ENCODE results near the gene GOLGA8T.
"Not testable (repeated sequence)": the region's sequence is repeated elsewhere in the genome, so short reads cannot be mapped to it uniquely, and the experiment has no call there.

DNA sequence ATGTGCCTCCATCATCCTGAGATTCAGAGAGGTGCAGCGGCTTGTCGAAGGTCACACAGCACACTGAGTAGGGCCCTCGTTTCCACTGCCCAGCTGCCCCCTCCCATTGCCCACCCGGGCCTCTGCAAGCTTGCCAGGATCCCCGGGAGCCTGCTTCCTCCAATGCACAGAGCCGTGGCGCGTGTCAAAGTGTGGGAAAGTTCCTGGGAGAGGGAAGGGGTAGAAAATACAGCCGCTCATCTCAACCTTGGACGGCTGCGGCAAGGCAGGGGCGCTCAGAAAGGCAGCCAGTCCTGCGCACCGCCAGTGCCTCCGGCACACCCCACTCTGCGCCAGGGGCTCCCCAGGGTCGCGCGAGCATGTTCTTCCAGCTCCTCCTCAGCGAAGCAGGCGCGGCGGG is 56.3 kb downstream of the GOLGA8T start:
- TF ChIP-seq FOXM1 (IDR thresholded peaks at IDR 0.05; ENCODE audit: borderline replicate concordance); CTBP1 (IDR thresholded peaks at IDR 0.05; ENCODE audit: borderline replicate concordance); SUZ12 (IDR thresholded peaks at IDR 0.05); FOXK2 (IDR thresholded peaks at IDR 0.05); ELF4 (IDR thresholded peaks at IDR 0.05); SP1 (IDR thresholded peaks at IDR 0.05); LEF1 (IDR thresholded peaks at IDR 0.05; ENCODE audit: borderline replicate concordance); BHLHE40 (IDR thresholded peaks at IDR 0.05; ENCODE audit: borderline replicate concordance): not testable (repeated sequence)
